ENCODE data around the gene SLC16A5. TPM values are rescaled to one million over a fixed set of nuclear protein-coding genes. Genes with fewer than 3 reads are reported as not detected.

The SLC16A5 gene
- total RNA-seq, 1 experiment from 2014 or later: 17.1 TPM

DNA sequence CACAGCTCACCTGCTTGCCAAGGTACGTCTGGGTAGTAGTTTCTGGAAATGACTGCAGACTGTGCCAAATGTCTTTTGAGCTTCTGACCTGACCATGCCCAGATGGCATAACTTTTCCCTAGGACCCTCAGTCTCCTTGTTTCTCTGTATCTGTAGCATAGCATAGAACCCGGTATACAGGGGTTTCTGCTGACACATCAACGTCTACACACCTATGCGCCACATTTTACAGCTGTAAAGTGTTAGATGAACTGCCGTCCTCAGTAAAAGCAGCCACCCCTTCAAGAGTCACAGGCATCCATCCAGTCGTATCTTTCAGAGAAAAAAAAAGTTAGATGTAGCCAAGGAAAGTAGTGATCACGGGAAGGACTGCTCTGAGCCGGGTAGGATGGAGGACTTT lies 23.3 kb upstream of the SLC16A5 start:
- H4K5ac ChIP-seq (ENCODE audit: insufficient read length, low read depth, low read length): no peak overlapping the region
- TF ChIP-seq, protein P1, sequence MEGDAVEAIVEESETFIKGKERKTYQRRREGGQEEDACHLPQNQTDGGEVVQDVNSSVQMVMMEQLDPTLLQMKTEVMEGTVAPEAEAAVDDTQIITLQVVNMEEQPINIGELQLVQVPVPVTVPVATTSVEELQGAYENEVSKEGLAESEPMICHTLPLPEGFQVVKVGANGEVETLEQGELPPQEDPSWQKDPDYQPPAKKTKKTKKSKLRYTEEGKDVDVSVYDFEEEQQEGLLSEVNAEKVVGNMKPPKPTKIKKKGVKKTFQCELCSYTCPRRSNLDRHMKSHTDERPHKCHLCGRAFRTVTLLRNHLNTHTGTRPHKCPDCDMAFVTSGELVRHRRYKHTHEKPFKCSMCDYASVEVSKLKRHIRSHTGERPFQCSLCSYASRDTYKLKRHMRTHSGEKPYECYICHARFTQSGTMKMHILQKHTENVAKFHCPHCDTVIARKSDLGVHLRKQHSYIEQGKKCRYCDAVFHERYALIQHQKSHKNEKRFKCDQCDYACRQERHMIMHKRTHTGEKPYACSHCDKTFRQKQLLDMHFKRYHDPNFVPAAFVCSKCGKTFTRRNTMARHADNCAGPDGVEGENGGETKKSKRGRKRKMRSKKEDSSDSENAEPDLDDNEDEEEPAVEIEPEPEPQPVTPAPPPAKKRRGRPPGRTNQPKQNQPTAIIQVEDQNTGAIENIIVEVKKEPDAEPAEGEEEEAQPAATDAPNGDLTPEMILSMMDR (conservative IDR thresholded peaks at IDR 0.05): no peak
- H3K27me3 ChIP-seq (ENCODE audit: insufficient read depth, low read length): no peaks in the 10 kb centered on the region
- Mint-ChIP-seq H3K27ac (peak overlapping the region in 1 of 3 experiments; percentile 30; a peak in 2 of 7 replicates), H3K27me3 (ENCODE audit: low read depth) (no peaks in the 10 kb centered on the region; the same call in none of the 2 replicates), H3K9me3 (no peaks in the 10 kb centered on the region), H3K36me3 (ENCODE audit: insufficient read depth in 1 of 3, low read depth in 3 of 3) (peaks cover 34 to 60% (median 56%) of the 10 kb centered on the region in 3 experiments), H3K4me1 (peaks cover 0 to 7% of the 10 kb centered on the region in 2 experiments; a peak in 2 of 4 replicates), H3K4me3 (no peak overlapping the region)
- H3K4me1 ChIP-seq (ENCODE audit: insufficient read depth, low read length): no peaks in the 10 kb centered on the region
- no peak overlapping the region for H2BK5ac ChIP-seq (ENCODE audit: insufficient read length, low read length)
- no peaks in the 10 kb centered on the region; the same call in 1 of the 2 replicates for H3K79me2 ChIP-seq (ENCODE audit: insufficient read depth, low read length)
- H3K18ac ChIP-seq (ENCODE audit: insufficient read length, low read depth, low read length): no peak overlapping the region
- no peak overlapping the region for H3K56ac ChIP-seq (ENCODE audit: insufficient read length, low read depth, low read length)
- no peak overlapping the region for H2BK15ac ChIP-seq (ENCODE audit: low read depth, low read length)
- no peak overlapping the region for H3K23ac ChIP-seq (ENCODE audit: insufficient read length, low read depth, low read length)
- H2BK120ac ChIP-seq (ENCODE audit: low read depth, low read length, poor library complexity, severe bottlenecking): no peak overlapping the region
- H3K9me3 ChIP-seq (ENCODE audit: control insufficient read depth, low read depth, low read length): no peaks in the 10 kb centered on the region
- H2AK5ac ChIP-seq (ENCODE audit: insufficient read length, low read length): no peak overlapping the region
- no peak overlapping the region for H3K4me2 ChIP-seq (ENCODE audit: insufficient read depth, insufficient read length, low read length)
- no peak overlapping the region for H3T11ph ChIP-seq (ENCODE audit: low read length)
- H3K4ac ChIP-seq (ENCODE audit: low read depth, low read length): no peak overlapping the region
- H3K23me2 ChIP-seq (ENCODE audit: insufficient read length, low read depth, low read length, poor library complexity, severe bottlenecking): no peaks in the 10 kb centered on the region
- H4K8ac ChIP-seq (replicated peaks; ENCODE audit: insufficient read length, low read depth, low read length): no peak overlapping the region
- DNase-seq: no peak
- no peak overlapping the region for H3K14ac ChIP-seq (ENCODE audit: insufficient read depth, low read length)
- no peaks in the 10 kb centered on the region for H3K79me1 ChIP-seq (ENCODE audit: insufficient read depth, low read depth, low read length, poor library complexity, severe bottlenecking)
- H3K27ac ChIP-seq (ENCODE audit: insufficient read length, low read depth, low read length): no peak overlapping the region
- H4K91ac ChIP-seq (ENCODE audit: insufficient read length, low read depth, low read length): no peak overlapping the region
- peaks cover 3% of the 10 kb centered on the region for H4K20me1 ChIP-seq (ENCODE audit: control insufficient read depth, insufficient read depth, insufficient read length)
- no peak overlapping the region for H2AFZ ChIP-seq (ENCODE audit: low read length)
- no CpG with 5 or more reads among the region's 8 CpGs for WGBS (ENCODE audit: extremely low coverage, insufficient read length, low lambda C conversion rate)
- no peak overlapping the region for H2BK20ac ChIP-seq (ENCODE audit: low read depth, low read length, poor library complexity, severe bottlenecking)
- no peak overlapping the region for H2BK12ac ChIP-seq (ENCODE audit: insufficient read length, low read depth, low read length)
- H3K9ac ChIP-seq (ENCODE audit: extremely low read depth, insufficient read length, low read length): no peak overlapping the region
